ENCODE results near the gene SHLD1.

- TF ChIP-seq YY1 (IDR thresholded peaks at IDR 0.05; ENCODE audit: insufficient read depth, insufficient read length): no peak
- TF ChIP-seq SUZ12 (IDR thresholded peaks at IDR 0.05; ENCODE audit: extremely low read depth, insufficient read depth, insufficient read length): no peak
- TF ChIP-seq ZNF274 (IDR thresholded peaks at IDR 0.05; ENCODE audit: low read depth, low read length): no peak
Measured at GRCh38 chr20:5742041-5742440, 8.2 kb upstream of the SHLD1 start.
